ENCODE measurements around the gene MCCC1.

Gene MCCC1

DNA sequence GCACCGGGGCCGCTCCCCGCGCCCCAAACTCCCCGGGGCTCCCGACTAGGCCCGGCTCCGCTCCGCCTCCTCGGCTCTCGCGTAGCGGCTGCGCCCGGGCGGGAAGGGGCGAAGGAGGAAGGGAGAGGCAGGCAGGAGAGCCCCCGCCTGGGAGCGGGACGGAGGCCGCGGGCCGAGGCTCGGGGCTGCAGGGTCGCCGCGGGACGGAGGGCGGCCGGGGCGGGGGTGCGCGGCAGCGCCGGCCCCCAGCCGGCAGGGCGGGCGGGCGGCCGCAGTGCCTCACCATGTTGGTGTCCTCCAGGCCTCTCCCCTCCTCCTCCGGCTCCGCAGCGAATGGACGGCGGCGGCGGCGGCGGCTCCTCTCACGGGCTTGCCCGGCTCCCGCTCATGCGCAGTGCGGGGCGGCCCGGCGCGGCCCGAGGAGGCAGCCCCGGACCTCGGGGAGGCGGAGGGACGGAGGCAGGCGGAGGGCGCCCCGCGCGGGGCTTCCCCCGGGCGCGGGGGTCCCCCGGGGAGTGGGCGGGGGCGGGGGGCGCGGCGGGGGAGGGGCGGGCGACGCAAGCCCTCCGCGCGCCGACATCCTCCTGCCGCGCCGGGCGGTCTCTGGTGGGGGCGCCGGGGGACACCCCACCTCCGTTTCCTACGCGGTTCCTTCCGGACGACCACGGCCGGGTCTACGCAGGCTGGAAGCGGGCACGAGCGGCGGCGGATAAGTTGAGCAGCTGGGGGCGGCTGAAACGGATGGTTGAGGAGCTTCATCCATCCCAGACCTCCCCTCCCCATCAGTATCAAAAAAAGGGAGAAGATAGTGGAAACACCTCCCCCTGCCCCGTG lies 118.9 kb downstream of the MCCC1 start, which contains the start of gene DCUN1D1:
DCUN1D1 (minus strand) TSS at position 335 of the 834 bp plus-strand sequence; CDS start at position 286, 49 bp downstream.
- peak; percentile 48 for DNase-seq (ENCODE audit: low read depth)

DNA sequence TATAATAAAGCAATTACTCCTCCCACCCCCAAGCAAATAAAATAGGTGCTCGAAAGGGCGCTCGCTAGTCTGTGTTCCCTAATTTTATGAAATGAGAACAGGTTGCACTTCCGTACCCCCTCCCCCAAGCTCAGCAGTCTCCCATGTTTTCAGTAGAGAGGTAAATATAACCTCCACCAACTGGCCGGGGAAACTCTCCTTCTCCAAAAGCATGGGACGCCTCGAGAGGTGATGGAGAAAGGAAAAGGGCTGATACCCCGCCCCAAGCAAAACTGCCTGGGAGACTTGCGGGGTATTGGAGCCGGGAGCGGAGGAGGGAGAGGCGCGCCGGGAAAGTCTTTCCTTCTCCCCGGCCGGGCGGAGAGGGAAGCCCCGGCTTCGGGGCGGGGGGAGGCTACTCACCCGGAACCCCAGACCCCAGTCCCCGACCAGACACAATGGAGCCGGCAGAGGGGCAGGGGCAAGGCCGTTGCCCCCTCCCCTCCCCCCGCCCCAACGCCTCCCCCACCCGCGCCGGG lies 119.6 kb downstream of the MCCC1 start:
- DNase-seq (ENCODE audit: low read depth) = no peak

DNA sequence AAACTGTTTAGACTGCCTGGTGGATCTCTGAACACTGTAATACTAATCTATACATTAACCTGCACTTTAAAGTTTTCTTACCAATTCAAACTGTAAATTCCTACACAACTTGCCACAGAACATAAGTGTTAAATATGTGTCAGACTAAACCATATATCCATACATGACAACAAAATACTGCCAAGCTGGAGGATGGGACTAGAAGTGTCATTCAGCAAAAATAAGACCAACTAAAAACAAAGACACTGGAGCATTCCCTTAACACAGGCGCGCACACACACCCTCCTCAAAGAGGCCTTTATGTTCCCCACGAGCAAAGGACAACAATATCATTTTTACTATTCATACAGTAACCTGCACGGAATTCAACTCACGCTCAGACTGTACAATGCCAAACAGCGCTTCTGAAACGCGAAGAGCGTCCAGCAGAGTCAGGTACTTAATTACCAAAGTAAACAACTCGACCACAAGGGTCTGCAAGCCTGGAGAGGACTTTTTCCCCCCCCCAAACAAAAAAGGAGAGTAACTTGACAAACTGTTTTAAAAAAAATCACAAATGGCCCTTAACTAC lies 120.1 kb downstream of the MCCC1 start:
- no peak for DNase-seq (ENCODE audit: low read depth)

DNA sequence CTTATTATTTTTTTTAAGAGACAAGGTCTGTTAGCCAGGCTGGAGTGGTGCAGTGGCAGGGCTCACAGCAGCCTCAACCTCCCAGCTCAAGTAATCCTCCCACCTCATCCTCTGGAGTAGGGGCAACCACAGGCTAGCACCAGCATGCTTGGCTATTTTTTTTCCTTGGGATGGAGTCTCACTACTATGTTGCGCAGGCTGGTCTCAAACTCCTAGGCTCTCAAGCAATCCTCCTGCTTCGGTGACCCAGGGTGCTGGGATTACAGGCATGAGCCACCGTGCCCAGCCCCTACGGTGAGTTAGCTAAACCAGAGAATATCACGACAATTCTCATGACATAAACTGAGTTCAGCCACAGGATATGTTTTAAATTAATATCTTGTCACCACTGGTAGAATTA lies 120.9 kb downstream of the MCCC1 start:
- DNase-seq (ENCODE audit: low read depth) = no peak

DNA sequence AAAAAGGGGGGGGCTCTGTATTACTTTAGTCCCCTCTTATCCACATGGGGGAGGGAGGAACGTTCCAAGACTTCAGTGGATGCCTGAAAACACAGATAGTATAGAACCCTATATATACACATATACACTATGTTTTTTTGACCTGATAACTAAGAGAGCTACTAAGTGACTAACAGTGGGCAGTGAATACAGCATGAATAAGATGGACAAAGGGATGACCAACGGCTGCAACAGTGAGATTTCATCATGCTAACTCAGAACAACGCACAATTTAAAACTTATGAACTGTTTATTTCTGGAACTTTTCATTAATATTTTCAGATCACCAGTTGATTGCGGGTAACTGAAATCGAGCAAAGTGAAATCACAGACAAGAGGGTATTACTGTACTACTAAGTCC lies 126.2 kb downstream of the MCCC1 start:
- DNase-seq (ENCODE audit: low read depth) = no peak

DNA sequence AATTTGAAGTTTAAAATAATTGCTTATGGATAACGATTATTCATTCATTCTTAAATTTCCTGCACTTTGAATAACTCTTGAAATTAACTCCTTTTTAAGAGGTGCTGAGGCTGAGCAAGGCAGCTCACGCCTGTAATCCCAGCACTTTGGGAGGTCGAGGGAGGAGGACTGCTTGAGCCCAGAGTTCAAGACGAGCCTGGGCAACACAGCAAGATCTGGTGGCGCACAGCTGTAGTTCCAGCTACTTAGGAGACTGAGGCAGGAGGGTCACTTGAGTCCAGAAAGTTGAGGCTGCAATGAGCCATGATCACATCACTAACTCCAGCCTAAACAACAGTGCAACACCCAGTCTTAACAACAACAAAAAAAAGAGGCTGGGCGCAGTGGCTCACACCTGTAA lies 126.9 kb downstream of the MCCC1 start:
- no peak for DNase-seq (ENCODE audit: low read depth)

DNA sequence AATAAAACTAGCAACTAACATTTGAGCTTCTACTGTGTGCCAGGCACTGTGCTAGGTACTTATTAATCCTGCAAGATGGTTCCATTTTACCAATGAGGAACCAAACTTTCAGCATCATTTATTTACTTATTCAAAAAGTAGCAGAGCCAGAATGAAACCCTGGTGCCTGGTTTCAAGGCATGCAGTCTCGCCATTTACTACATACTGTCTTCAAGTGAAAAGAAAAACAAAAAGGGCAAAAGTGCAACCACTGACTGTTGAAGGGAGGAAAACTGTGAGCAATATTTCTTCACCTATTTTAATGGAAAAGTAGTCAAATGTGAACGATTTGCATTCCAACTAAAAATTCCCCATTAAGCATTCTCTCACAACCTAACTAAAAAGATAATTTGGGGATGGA lies 127.7 kb downstream of the MCCC1 start:
- no peak for DNase-seq (ENCODE audit: low read depth)

DNA sequence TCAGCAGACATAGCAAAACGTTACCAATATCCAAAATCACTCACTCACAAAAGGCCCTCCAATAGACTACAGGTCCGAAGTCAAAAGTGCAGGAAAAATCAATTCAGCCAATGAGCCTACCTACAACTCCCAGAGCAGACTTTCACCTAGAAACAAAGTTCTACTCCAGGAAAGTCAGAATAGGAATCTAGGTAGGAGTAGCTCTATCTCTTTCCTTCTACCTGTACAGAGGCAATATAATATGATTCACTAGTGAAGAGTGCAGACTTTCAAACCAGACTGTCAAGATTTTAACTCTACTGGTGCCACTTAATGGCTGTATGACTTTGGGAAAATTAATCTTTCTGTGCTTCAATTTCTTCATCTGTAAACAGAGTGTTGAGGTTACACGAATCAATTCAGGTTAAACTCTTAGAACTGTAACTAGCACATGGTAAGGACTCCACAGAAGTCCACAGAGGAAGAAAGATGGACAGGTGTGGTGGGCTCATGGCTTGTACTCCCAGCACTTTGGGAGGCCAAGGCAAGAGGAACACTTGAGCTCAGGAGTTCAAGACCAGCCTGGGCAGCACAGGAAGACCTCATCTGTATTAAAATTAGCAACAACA lies 128.4 kb downstream of the MCCC1 start:
- DNase-seq (ENCODE audit: low read depth) = no peak

DNA sequence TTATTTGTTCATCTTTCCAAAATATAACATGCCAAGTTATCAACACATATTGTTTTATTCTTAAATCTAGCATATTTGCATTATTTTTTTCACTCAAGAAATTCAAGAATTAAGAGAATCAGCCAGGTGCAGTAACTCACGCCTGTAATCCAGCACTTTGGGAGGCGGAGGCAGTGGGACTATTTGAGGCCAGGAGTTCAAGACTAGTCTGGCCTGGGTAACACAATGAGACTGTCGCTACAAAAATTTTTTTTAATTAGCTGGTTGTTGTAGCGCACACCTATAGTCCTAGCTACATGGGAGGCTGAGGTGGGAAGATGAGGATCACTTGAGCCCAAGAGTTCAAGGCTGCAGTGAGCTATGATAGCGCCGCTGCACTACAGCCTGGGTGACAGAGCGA lies 129.4 kb downstream of the MCCC1 start:
- no peak for DNase-seq (ENCODE audit: low read depth)

DNA sequence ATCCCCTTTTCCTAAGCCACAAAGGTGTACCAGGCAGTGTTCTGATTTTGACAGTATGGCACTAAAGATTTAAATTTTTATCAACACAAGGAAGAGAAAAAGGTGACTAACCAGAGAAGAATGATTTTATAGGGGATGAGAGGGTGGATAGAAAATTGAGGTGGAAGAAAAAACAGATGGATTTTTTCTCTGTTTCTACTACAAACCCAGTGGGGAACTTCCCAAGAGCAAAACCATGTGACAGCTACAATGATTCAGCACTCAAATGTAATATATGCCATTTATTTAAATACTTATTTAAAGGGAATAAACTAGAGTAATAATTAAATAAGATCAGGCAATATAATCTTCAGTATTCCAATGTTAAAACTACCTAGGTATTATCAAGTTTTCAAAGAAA lies 130.0 kb downstream of the MCCC1 start:
- peak; percentile 14 for DNase-seq (ENCODE audit: low read depth)

DNA sequence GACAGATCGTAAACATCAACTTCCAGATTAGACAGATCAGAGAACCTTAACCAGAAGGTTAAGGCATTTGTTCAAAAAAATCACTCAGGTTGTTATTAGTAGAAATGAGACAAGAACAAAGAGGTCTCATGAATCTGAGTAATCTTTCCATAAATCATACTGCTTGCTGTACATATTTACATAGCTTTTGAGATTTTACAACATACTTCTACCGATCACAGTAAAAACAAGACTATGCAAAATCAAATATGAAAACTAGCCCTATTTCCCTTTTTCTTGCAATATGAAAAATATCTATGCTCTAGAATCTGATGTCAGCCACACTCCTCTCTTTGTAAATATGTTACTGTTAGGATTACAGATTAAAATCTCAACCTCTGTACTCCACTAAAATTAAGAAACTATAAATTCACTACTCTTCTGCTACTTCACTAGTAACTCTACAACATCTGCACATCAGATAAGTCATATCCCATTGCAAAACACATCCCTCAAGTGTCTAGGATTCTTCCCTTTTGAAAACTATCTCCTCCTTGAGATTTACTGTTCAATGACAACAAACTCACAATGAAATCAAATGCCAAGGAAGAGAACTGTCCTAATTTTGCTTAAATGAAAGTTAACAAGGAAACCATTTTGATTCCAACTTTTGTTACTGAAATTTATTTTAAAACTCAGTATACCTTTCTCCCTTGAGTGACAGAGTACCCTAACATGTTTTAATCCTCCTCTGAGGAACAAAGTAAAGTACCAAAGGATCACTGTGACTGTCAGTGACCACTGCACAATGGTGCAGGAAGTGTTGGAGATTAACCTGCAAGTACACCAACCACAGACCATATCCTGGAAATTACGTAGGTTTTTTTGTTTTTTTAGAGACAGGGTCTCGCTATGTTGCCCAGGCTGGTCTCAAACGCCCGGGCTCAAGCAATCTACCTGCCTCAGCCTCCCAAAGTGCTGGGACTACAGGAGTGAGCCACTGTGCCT lies 131.8 kb downstream of the MCCC1 start:
- DNase-seq (ENCODE audit: low read depth) = no peak

DNA sequence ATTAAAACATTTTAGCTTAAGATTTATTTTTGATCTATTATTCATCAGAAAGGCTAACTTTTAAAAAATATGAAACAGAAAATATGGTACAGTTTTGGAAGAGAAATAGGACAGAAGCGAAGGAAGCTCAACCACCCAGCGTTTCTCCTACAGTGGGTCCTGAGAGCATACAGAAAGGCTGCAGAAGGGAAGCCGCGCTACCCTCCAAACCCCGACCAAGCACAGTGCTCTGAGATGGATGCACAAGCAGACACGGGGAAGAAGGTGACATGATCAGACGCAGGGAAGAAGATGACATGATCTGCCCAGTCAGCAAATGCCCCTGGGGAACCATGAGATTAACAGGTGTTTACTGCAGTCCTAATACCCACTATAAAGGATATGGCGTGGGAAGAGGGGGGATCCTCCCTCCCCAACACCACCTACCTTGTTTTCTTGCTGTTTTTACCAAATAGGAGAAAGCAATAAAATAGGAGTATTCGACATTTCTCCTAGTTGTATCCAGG lies 133.4 kb downstream of the MCCC1 start:
- no peak for DNase-seq (ENCODE audit: low read depth)
